GM11168 (cell line): ENCODE results near the gene CGGBP1.

Experiments used
- in situ Hi-C: fragments of 300-500 bp; cut with MboI; formaldehyde crosslinking; loops from one replicate; pipeline ENCODE4 v1.12.0; 2022; ENCODE audit warnings: low sequenced_read_pairs; ENCODE audit not compliant: unreplicated experiment

The CGGBP1 gene, protein sequence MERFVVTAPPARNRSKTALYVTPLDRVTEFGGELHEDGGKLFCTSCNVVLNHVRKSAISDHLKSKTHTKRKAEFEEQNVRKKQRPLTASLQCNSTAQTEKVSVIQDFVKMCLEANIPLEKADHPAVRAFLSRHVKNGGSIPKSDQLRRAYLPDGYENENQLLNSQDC

DNA sequence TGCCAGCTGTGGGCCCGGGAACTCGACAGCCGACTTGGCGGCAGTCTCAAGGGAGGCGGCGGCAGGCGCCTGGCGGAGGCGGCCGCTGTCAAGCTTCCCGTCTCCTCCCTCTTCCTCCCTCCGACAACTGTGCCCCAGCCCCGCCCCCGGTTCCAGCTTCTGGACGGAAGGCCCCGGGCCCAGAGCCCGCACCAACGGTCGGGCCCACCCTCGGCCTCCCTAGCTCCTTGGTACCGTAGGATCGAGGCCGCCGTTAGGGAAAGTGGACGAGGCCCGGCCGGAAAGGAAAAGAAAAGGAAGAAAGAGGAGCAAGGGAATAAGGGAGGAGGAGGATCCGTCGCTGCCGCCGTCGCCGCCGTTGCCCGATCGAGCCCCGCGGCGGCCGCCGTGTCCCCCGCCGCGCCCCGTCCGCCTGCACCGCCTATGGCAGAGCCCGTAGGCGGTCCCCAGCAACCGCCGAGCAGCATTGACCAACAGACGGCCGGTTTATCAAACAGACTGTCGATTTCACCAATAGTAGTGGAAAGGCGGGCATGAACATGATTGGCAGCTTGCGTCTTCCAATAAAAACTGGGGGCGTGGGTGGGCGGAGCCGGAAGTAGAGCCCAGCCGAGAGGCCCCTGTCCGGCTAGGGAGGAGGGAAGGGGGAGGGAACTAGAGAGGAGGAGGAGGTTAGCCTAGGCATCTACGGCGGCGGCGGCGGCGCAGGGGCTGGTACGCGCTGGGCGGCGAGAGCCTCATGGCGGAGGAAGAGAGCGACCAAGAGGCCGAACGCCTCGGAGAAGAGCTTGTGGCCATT is at the start of gene CGGBP1, which contains the start of gene ZNF654:
CGGBP1 (minus strand) TSS at position 425 of the 799 bp plus-strand sequence. CDS start 3,029 bp downstream, outside the sequence.
ZNF654 (plus strand) TSS at position 675 of the 799 bp plus-strand sequence; CDS start at position 740, 65 bp downstream.
- in situ Hi-C loops, result no loop called here

DNA sequence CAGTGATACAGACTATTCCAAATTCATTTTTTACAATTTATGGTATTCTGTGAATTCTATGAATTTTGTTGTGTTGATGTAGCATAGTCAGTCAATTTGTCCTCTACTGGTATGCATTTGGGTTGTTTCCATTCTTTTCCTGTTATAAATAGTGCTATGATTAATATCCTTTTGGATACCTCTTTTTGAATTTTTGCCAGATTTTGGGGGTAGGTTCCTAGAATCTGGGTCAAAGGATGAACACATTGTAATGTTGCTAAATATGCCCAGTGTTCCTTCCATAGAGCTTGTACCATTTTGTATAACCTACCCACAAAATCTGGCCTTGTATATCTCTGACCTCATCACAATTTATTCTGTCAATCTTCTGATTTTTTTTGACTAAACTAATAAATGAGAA is 46.5 kb upstream of the CGGBP1 start:
- in situ Hi-C loops, result no loop called here

DNA sequence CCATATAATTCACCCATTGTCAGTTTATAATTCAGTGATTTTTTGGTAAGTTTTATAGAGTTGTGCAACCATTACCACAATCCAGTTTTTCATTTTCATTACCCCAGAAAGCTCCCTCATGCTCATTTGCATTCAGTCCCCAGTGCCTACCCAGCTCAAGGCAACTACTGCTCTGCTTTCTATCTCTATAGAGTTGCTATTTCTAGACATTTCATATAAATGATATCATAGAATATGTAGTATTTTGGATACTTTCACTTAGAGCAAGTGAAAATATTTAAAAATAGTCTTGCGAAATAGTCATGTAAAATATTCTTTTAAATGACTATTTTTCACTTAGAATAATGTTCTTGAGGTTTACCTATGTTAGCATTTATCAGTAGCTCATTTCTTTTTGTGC is 42.3 kb upstream of the CGGBP1 start:
- in situ Hi-C loops, result no loop called here

DNA sequence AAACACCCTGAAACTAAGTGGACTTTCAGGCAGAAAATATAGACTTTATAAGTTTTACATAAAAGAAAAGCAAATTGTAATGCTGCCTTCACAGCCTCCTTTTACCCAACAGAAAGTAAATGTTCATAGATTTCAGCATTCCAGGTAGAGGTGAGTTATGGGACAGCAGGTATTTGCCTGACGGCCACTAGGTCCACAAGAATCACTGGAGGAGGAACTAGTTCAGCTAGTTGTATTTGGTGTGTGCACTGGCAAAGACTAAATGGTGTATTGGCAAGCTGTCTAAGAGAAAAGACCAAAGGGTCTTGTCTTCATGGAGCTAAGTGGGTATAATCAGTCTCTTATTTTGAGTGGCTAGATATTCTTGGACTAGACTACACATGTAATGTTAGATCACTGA is 34.5 kb upstream of the CGGBP1 start:
- in situ Hi-C loops, result no loop called here

DNA sequence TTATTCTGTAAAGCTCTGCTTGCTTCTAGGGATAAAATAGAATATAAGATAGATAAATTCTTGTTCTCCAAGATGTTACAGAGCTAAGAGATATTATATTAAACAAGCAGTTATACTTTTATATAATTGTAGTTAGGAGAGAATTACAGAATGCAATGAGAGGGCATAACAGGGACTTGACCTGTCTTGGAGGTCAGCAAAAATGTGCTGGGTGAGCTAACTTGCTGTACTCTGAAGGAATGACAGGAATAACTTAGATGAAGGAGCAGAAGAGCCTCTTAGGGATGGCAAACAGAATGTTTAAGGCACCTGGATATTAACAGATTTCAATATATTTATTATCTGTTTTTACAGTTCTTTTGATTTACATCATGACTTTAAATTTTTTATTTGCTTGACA is 33.5 kb upstream of the CGGBP1 start:
- in situ Hi-C loops, result no loop called here

DNA sequence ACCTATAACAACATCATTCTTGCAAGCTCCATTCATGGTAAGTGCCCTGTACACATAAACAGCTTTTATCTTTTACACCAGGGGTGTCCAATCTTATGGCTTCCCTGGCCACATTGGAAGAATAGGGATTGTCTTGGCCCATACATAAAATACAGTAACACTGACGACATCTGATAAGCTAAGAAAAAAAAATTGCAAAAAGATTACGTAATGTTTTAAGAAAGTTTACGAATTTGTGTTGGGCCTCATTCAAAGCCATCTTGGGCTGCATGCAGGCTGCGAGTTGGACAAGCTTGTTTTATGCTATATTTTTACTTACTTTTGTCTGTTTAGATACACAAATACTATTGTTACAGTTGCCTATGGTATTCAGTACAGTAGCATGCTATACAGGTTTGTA is 31.9 kb upstream of the CGGBP1 start:
- in situ Hi-C loops, result no loop called here

DNA sequence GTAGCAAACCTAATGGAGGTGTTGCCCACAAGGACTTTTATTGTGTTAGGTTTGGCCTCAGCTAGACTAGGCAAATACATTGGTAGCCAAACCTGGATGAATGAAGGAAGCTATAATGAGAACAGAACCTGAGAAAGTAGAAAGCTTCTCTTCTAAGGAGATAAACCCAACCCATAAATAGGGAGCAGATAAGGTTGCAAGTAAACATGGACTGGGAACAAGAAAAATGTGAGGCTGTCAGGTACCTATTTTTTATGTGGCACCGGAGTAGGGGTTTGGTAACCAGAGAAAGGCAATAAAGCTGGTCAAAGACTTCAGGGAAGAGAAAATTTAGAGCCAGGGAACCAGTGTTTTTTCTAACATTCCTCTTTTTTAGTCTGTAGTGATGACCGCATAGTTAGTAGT is 25.3 kb upstream of the CGGBP1 start:
- in situ Hi-C loops, result no loop called here

DNA sequence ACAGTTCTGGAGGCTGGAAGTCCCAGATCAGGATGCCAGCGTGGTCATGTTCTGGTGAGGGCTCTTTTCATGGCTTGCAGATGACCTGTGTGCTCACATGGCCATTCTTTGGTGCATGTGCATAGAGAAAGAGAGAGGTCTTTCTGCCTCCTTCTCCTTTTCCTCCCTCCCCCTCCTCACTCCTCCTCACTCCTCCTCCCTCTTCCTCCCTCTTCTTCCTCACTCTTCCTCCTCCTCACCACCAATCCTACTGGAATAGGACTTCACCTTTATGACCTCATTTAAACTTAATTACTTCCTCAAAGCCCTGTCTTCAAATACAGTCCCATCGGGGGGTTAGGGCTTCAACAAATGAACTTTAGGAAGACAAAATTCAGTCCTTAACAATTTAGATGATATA is 24.0 kb upstream of the CGGBP1 start:
- in situ Hi-C loops, result no loop called here

DNA sequence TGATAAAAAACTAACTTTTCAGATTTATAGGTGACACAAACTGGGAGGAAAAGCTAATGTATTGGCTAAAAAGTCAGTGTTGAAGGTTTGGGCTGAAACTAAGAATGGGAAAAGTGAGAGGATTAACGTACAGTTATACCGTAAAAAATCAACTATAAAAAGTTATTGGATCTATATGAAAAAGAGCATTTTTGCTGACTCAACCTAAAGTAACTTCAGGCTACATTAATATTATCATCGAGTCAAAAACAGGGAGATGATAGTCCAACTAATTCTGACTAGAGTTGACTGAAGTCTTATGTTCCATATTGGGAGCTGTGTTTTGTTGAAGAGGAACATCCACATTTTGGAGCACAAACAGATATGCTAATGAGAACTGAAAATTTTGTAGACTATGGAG is 20.1 kb upstream of the CGGBP1 start:
- in situ Hi-C loops, result no loop called here

DNA sequence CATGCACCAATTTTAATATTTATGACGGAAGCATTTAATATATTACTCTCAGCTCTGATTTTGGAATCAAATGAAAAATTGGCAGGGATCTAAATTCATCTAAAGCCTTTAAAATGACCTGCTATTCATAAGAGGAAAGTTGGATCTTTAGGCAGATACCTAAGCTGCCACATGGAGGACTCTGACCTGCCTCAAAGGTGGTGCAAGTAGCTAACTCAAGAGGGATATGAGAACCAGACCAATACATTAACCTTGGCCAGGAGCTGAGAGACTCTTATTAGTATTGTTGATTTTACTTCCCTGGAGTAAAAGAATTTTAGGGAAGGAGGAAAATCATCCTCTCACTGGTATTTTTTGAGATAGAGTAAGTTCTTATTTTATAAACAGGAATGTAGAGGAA is 17.9 kb upstream of the CGGBP1 start:
- in situ Hi-C loops, result no loop called here

DNA sequence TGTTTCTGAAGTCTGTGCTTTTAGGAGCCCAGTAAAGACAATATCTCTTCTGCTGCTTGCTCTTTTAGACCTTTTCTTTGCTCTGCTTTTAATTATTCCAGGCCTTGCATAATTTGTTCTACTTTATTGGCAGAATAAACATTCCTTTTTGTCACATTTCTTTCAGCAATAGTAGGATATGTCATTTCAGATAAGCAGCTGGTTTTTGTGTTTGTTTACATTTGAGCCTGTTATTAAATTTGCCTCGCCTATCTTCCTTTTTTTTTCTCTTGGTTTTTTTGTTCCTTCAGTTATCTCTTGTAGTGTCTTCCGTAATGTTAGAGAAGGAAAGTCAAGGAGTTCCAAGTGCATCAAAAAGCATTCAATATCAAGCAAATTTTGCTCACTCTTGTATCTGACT is 16.7 kb upstream of the CGGBP1 start:
- in situ Hi-C loops, result no loop called here

DNA sequence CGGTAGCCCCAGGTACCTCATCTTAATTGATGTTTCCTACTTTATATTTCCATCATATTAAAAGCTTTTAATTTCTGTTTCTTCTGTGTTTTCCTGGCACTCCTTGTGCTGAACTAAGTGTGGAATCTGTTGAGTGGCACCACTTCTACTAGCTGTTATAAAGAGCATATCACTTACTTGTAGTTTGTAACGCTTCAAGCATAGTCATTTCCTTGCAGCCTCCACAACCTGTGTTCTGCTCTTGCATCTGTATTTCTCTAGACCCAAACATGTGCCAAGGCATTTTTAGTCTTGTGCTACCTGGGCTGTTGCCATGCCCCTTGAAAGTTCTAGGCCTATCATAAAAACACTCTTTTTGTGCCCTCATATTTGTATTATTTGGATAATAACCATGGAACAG is 16.3 kb upstream of the CGGBP1 start:
- in situ Hi-C loops, result no loop called here

DNA sequence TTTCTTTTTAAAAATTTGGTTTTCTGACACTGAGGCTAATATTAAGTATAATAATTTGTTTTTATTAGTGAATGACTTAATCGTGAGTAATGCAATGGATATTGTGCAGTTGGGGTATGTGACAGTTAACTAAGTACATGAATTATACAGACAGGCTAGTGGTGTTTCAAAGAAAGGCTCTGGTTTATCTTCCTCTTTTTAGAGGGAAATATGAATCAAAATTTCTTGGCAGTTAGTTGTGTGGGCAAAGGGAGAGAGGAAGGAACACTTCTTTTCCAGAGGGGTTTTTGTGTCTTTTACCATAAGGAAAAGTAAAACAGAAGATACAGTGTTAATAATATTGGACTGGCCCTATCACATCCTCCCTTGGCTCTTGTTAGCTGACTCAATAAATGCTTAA is 2.9 kb upstream of the CGGBP1 start:
- in situ Hi-C loops, result no loop called here

DNA sequence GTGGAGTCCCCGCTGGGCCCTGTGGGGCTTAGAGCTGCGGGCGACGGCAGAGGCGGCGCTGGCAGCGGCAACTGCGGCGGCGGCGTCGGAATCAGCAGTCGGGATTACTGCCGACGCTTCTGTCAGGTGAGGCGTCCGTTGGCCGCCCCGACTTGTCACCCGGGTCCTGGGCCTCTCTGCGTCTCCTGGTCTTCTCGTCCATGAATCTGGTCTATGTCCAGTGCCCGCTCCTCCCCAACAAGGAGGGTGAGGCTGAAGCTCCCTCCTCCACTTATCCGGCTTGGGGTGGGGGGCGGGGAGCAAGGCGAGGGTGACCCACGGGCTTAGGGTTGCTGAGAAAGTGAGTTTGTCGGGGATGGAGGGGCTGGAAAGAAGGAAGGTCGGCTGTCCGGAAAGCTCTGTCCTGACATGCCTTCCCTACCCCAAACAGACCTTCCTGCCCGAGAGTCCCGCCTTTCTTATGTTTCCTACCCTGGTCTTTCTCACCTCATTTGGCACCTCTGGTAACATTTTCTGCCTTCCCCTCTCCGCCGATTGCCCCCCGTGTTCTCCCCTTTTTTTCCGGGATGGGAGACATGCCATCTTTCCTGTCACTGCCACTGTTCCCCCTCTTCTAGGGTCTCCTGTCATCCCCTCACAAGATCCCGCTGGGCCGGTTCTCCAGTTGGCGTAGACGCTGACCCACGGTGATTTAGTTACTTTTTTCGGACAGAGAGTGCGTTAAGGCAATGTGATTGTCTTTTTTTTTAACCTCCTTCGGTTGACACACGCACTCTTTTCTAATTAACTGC is 770 bp upstream of the CGGBP1 start:
- in situ Hi-C loops, result no loop called here

DNA sequence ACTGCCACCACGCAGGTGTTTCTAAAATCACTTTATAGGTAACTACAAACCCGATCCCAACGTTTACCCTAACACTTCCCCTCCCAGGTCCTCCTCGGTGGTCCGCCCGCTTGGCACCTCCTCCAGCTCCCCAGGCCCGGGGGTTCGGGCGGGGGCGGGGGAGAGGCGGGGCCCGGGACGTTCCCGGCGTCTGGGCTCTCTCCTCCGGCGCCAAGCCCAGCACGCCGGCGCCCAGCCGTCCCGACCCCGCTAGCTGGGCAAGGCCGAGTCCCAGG is 562 bp downstream of the CGGBP1 start:
- in situ Hi-C loops, result no loop called here

DNA sequence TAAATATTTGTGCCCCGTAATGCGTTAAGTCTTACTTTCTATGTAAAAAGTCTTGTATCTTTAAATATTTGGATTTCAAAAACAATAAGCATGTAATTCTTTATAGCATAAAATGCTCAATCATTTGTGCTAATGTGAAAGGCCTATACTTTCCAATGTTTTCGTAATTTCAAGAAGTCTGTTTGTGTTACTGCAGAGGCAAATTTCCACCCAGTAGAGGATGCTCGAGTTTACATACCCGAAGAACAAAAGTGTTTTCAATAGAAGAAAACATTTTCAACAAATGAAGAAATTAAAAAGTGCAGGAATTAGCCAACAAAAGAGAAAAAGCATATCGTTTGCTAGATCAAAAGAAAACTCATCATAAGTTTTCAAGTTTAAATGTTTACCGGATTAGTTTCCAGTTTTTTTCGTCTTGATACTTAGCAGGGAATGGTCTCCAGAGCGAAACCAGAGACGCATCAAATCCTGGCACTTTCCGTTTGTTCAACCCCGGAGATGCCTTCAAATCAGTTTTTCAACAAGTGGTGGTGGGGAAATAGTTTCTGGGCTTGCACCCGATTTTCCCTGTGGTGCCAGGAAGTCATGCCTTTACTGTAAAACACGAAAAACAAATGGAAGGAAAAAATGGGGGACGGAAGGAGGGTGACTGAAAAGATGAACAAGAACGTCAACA is 1.0 kb downstream of the CGGBP1 start:
- in situ Hi-C loops, result no loop called here

DNA sequence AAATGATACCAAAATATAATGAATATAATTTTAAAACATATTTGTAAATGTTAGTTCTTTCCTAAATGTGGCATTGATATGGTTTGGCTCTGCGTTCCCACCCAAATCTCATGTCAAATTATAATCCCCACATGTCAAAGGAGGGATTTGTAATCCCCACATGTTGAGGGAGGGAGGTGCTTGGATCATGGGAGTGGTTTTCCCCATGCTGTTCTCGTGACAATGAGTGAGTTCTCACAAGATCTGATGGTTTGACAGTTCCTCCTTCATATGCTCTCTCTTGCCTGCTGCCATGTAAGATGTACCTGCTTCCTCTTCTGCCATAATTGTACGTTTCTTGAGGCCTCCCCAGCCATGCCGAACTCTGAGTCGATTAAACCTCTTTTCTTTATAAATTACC is 12.0 kb downstream of the CGGBP1 start:
- in situ Hi-C loops, result no loop called here

DNA sequence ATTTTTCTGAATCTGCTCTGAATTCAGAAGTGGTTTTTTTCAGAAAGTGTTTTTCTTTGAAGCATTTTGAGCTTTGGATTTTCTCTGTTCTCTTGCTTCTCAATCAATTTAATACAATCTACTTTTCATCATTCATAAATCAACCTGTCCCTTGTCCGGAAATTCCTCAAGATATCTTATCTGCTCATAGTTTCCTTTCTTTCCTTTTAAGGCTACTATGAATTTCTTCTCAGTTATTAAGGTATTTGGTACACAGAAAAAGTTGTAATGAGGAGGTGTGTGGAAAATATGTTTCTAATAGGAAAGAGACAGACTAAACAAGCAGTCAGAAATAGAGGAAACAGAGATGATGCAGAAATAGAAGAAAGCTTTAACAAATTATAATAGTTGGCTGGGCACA is 14.4 kb downstream of the CGGBP1 start:
- in situ Hi-C loops, result no loop called here

DNA sequence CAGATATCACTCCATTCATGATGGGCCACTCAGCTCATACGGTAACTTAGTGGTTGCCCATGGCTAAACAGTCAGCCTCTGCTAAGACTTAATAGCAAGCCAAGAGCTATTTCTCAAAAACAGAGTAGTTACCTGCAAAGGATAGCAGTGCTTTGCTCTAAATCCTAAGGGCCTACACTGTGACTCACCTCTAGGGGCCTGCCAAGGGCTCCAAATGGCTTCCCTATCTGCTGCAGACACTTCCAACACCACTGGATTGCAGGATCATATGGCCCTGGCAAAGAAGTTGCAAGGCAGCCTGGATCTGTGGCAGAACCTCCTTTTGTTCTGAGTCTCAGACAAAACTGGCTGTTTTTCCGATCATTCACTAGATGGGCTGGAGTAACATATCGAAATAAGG is 17.8 kb downstream of the CGGBP1 start:
- in situ Hi-C loops, result no loop called here

DNA sequence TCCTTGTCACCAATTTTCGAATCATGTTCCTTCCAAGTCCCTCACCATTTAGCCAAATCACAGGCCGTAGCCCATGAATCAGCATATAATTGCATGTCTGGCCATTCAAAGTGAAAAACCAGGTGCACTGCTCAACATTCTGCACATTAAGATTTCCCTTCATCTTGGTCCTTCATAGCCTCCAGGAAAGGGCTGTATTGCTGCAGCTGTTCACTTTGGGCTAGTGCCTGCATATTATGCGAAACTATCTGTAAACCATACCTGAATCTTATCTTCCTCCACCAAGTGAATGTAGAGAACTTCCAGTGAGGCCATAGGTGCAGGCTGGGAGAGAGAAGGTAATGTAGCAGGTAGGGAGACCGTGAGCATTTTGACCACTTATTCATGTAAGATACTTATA is 18.3 kb downstream of the CGGBP1 start:
- in situ Hi-C loops, result no loop called here

DNA sequence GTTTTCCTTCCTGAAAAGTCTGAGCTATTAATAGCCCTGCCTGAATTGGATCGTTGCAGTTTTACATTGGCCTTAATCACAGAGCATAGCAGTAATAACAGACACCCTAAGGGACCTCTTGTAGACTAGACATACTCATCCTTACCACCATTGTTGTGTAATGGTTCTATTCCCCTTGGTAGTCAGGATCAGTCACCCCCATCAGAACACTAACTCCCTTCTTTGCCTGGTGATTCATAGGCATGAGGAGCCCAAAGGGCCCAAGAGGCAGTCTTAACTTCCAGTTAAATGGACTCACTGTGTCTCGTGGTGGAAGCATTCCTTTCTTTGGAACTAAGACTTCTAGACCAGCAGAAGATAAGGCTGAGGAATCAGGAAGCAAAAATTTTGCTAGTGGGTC is 20.2 kb downstream of the CGGBP1 start:
- in situ Hi-C loops, result no loop called here
